ENCODE results near the gene ZNF688. TPM values are rescaled to one million over a fixed set of nuclear protein-coding genes. Genes with fewer than 3 reads are reported as not detected.

ZNF688 gene
- total RNA-seq, 3 donors from 2014 or later: 17.0 to 23.0 (median 20.7) TPM

DNA sequence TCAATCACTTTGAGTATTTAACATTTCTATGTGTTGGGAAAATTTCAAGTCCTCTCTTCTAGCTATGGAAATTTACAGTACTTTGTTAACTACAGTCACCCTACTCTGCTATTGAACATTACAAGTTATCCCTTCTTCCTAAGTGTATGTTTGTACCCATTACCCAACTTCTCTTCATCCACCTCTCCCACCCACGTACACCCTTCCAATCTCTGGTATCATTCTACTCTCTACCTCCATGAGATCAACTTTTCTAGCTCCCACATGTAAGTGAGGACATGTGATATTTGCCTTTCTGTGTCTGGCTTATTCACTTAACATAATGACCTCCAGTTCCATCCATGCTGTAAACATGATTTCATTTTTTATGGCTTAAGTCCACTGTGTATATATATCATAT lies 3.2 kb upstream of the ZNF688 start:
- peaks cover 5% of the 10 kb centered on the region for H3K36me3 ChIP-seq (ENCODE audit: low read depth)
- no peak overlapping the region for H3K4me3 ChIP-seq
- intact Hi-C loops (cut with DNase I, micrococcal nuclease): loop anchor here in 1 of 2 donors (10.0 kb wide), 1 partner anchor 60 kb away; no protein-coding TSS in a partner anchor
- TF ChIP-seq CTCF (IDR thresholded peaks at IDR 0.05): no peak
- no peaks in the 10 kb centered on the region for H3K9me3 ChIP-seq
- ATAC-seq: no peak
- peaks cover 21% of the 10 kb centered on the region for H3K4me1 ChIP-seq (ENCODE audit: low read depth)
- no peak for DNase-seq

DNA sequence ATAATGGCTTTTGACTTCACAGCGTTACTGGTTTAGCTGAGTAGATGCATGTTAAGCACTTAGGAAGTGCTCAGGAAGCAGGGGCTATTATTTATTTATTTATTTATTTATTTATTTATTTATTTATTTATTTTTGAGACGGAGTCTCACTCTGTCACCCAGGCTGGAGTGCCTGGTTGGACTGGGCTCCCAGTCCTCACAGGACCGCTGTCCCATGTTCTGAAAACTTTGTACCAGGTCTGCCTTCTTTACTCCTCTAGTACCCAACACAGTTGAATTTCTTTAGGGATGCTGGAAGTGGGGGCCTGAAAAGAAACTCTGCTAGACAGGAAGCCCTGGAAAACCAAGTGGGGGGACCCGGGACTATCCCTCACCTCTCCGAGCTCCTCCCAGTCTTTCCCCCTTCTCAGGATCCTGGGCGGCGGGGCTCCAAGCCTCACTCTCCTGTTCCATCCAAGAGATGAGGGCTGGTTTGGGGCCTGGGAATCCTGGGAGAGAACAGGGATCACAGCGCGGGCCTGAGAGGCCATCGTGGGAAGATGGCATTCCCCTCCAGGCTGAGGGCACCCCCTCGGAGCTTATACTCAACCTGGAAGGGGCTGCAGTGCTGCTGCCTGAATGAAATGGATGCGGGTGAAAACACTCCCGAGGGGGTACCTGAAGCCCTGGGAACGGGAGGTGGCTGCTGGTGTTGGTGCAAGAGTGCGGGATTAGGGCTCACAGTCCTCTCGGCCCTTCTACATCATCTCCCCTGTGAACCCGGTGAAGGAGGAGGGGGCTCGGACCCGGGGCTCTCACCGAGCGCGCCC lies 674 bp downstream of the ZNF688 start:
- TF ChIP-seq CTCF (IDR thresholded peaks at IDR 0.05): no peak
- intact Hi-C loops (cut with DNase I, micrococcal nuclease): loop anchor here in 1 of 2 donors (10.0 kb wide), 1 partner anchor 64 kb away; no protein-coding TSS in a partner anchor
- ATAC-seq (peak; percentile 6), DNase-seq (peak; percentile 47 to 63 (median 57))
- peaks cover 33% of the 10 kb centered on the region for H3K4me1 ChIP-seq (ENCODE audit: low read depth)
- H3K36me3 ChIP-seq (ENCODE audit: low read depth): no peaks in the 10 kb centered on the region
- peak overlapping the region; percentile 50 for H3K4me3 ChIP-seq
- H3K9me3 ChIP-seq: no peaks in the 10 kb centered on the region

DNA sequence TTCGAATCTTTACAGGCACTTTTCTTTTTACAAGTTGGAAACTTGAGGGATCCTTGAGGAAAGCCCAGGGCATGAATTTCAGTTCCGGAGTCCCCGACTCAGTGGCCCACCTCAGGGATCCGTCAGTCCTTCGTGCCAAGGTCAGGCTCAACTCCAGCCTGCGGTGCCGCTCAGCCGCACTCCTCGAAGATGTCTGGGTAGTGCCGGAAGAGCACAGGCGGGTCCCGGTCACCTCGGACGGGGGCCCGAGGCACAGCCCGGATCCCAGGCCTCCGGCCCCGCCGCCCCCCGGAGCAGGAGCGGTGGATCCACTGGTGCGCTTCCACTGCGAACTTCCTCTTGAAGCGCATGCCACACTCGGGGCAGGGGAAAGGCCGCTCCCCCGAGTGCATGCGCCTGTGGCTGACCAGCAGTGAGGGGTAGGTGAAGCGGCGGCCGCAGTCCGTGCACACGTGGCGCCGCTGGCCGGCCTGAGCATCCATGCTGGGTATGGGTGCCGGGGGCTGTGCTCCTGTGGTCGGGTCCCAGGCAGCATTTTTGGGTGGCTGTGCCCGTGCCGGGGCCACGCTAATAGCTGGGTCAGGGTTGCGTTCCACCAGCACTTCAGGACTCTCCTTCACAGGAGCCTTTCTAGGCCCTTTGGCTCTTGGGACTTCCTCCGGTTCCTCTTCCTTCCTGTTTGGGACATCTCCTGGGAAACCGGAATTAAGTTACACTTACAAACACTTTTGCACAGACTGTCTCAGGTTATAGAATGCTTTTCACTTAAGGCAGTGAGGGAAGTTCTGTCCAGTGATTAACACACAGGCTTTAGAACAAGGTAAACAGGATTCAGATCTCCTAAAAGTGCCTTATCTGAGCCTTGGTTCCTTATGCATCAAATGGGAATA lies 1.5 kb downstream of the ZNF688 start:
- ATAC-seq (no peak), DNase-seq (no peak)
- Histone ChIP-seq H3K4me3 (no peak overlapping the region), H3K4me1 (ENCODE audit: low read depth) (peaks cover 29% of the 10 kb centered on the region), H3K36me3 (ENCODE audit: low read depth) (no peaks in the 10 kb centered on the region), H3K9me3 (no peaks in the 10 kb centered on the region)
- no peak for TF ChIP-seq CTCF (IDR thresholded peaks at IDR 0.05)
- intact Hi-C loops (cut with DNase I, micrococcal nuclease): loop anchor here in 1 of 2 donors (10.0 kb wide), 1 partner anchor 65 kb away; no protein-coding TSS in a partner anchor

DNA sequence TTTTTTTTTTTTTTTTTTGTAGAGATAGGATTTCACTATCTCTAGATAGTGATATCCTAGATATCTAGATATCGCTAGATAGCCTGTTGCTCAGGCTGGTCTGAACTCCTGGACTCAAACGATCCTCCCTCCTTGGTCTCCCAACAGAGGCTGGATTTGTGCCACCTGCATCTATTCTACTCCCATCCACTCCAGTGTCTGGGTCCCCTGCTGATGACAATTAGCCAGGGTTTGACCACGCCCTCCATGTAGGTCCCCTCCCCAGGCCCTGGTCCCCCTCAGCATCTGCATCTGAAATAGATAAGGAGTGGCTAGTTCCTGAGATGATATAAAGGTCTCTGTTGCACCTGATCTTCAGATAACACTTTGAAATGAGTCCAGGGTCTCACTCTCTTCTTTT lies 2.2 kb downstream of the ZNF688 start:
- no peak for ATAC-seq
- Histone ChIP-seq H3K4me3 (no peak overlapping the region), H3K4me1 (ENCODE audit: low read depth) (peaks cover 27% of the 10 kb centered on the region), H3K9me3 (no peaks in the 10 kb centered on the region), H3K36me3 (ENCODE audit: low read depth) (no peaks in the 10 kb centered on the region)
- TF ChIP-seq CTCF (IDR thresholded peaks at IDR 0.05): no peak
- intact Hi-C loops (cut with DNase I, micrococcal nuclease): no loop called here
- DNase-seq: no peak

DNA sequence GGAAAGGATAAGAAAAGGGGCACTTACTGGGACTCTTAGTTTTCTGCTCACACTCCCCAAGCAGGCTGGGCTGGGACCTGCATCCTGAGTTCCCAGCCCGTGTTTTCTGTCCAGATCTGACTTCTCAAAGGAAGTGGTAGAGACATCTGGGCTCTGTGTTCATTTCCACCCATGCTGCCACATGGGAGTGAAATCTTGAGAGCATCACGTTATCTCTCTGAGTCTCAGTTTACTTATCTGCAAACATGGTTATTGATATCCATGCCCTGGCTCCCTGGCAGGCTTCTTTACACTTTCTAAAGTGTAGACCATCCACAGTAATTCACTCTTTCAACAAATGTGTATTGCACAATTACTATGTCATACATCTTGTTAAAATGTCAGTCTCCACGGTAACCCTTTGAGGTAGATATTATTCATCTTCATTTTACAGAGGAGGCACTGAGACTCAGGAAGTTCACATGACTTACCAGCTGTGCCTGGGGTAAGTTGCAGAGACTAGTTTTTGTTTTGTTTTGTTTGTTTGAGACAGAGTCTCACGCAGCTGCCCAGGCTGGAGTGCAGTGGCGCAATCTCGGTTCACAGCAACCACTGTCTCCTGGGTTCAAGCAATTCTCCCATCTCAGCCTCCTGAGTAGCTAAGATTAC lies 3.4 kb downstream of the ZNF688 start:
- Histone ChIP-seq H3K9me3 (no peaks in the 10 kb centered on the region), H3K4me3 (no peak overlapping the region), H3K4me1 (ENCODE audit: low read depth) (peaks cover 27% of the 10 kb centered on the region), H3K36me3 (ENCODE audit: low read depth) (no peaks in the 10 kb centered on the region)
- no peak for TF ChIP-seq CTCF (IDR thresholded peaks at IDR 0.05)
- DNase-seq: peak in 1 of 3 donors; percentile 14
- peak; percentile 18 for ATAC-seq
- intact Hi-C loops (cut with DNase I, micrococcal nuclease): no loop called here

Measured in mucosa of descending colon (tissue), 3 donors.